ENCODE data around the gene CHD1. TPM values are rescaled to one million over a fixed set of nuclear protein-coding genes. Genes with fewer than 3 reads are reported as not detected.

Gene CHD1
- total RNA-seq, 3 donors from 2014 or later, result 48.0 to 56.3 (median 53.0) TPM

DNA sequence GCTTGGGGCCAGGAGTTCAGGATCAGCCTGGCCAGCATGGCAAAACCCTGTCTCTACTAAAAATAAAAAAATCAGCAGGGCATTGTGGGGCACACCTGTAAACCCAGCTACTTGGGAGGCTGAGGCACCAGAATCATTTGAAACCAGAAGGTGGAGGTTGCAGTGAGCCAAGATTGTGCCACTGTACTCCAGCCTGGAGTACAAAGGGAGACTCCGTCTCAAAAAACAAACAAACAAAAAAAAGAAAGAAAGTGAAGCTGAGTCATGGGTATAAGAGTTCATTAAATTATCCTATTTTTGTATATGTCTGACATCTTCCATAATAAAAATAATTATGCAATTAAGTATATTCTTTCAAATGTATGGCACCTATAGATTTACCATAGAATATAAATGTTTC is 37.2 kb downstream of the CHD1 start:
- peaks cover 7% of the 10 kb centered on the region for H3K36me3 ChIP-seq (ENCODE audit: low read depth)
- H3K4me1 ChIP-seq (ENCODE audit: low read depth), result no peaks in the 10 kb centered on the region
- no peak for TF ChIP-seq CTCF (IDR thresholded peaks at IDR 0.05)
- intact Hi-C loops (cut with DNase I, micrococcal nuclease), result no loop called here
- H3K9me3 ChIP-seq, result no peaks in the 10 kb centered on the region
- ATAC-seq (no peak), DNase-seq (no peak)
- no peak overlapping the region for H3K4me3 ChIP-seq

DNA sequence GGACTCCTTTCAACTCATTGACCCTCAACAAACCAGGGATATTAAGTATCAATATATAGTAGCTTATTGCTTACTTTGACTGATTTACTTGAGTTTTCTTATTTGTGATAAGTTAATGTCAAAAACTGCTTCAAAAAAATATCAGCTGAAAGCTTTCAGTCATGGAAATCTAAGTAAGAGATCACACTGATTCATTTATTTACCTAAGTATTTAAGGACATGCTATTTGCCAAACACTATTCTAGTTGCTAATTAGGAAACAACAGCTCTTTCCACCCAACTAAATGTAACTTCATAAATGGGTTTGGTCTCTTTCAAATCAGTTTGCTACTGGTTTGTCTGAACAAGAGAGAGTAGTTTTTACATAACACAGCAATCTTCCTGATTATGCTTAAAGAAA is 48.2 kb downstream of the CHD1 start:
- H3K36me3 ChIP-seq (ENCODE audit: low read depth), result no peaks in the 10 kb centered on the region
- H3K4me1 ChIP-seq (ENCODE audit: low read depth), result no peaks in the 10 kb centered on the region
- TF ChIP-seq CTCF (IDR thresholded peaks at IDR 0.05), result no peak
- H3K9me3 ChIP-seq, result no peaks in the 10 kb centered on the region
- DNase-seq (no peak), ATAC-seq (no peak)
- intact Hi-C loops (cut with DNase I, micrococcal nuclease), result no loop called here
- H3K4me3 ChIP-seq, result no peak overlapping the region

DNA sequence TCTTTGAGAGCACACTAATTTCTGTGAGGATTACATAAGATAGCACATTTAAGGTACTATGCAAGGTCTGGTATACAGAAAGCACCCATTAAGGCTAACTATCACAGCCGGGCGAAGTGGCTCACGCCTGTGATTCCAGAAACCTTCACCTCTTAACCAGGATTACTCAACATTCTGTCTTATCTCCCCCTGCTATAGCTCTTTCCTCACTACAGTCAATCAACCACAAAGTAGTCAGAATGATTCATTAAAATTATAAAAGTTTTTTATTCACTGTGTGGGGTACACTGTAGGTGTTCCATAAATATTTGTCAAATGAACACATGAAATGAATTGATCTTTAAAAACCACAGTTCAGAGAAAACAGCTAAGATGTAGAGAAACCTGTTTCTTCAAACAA is 48.7 kb downstream of the CHD1 start:
- Histone ChIP-seq H3K36me3 (ENCODE audit: low read depth) (no peaks in the 10 kb centered on the region), H3K4me1 (ENCODE audit: low read depth) (no peaks in the 10 kb centered on the region), H3K4me3 (no peak overlapping the region), H3K9me3 (no peaks in the 10 kb centered on the region)
- DNase-seq, result no peak
- intact Hi-C loops (cut with DNase I, micrococcal nuclease), result no loop called here
- TF ChIP-seq CTCF (IDR thresholded peaks at IDR 0.05), result no peak
- ATAC-seq, result no peak

DNA sequence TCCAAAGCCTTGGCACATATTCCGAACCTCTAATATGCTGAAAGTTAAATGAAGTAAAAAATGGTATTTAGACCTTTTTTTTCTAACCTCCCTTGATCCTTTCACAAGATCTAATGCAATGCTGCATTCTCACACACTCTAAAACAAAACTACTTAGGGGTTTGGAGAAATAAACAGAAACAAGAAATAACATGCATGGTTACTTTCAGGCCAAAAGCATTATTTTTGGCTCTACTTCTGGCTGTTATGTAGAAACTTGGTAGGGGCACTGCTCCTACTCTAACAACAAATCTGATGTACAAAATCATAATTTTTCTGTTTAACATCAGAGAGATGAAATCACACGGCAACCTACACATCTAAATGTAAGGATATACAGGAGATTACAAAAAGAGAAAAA is 51.2 kb downstream of the CHD1 start:
- Histone ChIP-seq H3K4me3 (no peak overlapping the region), H3K36me3 (ENCODE audit: low read depth) (no peaks in the 10 kb centered on the region), H3K9me3 (no peaks in the 10 kb centered on the region), H3K4me1 (ENCODE audit: low read depth) (no peaks in the 10 kb centered on the region)
- intact Hi-C loops (cut with DNase I, micrococcal nuclease), result no loop called here
- no peak for DNase-seq
- no peak for ATAC-seq
- TF ChIP-seq CTCF (IDR thresholded peaks at IDR 0.05), result no peak

- DNase-seq, result no peak
- Histone ChIP-seq H3K4me3 (no peak overlapping the region), H3K9me3 (no peaks in the 10 kb centered on the region), H3K4me1 (ENCODE audit: low read depth) (no peaks in the 10 kb centered on the region), H3K36me3 (ENCODE audit: low read depth) (peaks cover 10% of the 10 kb centered on the region)
- TF ChIP-seq CTCF (IDR thresholded peaks at IDR 0.05), result no peak
- intact Hi-C loops (cut with DNase I, micrococcal nuclease), result no loop called here
- ATAC-seq, result no peak
These were observed 56.1 kb downstream of the CHD1 start for GRCh38 chr5:98872674-98873073.

- intact Hi-C loops (cut with DNase I, micrococcal nuclease), result no loop called here
- no peak for DNase-seq
- H3K4me1 ChIP-seq (ENCODE audit: low read depth), result no peaks in the 10 kb centered on the region
- no peak overlapping the region for H3K4me3 ChIP-seq
- peaks cover 13% of the 10 kb centered on the region for H3K36me3 ChIP-seq (ENCODE audit: low read depth)
- no peak for ATAC-seq
- no peaks in the 10 kb centered on the region for H3K9me3 ChIP-seq
- no peak for TF ChIP-seq CTCF (IDR thresholded peaks at IDR 0.05)
These were observed 63.1 kb downstream of the CHD1 start for GRCh38 chr5:98865690-98866089.
